SK-N-SH (cell line): ENCODE measurements around the gene TRO.

Source experiments
- CTCF ChIP-seq: fragments of 200-600 bp; sonication (generic); IDR thresholded peaks from 2 replicates; pipeline ENCODE4 v1.6.1; 2017; ENCODE audit warnings: antibody characterized with exemption, mild to moderate bottlenecking, moderate library complexity
- POLR2AphosphoS5 ChIP-seq: IDR thresholded peaks from 2 replicates; pipeline ENCODE4 v1.6.1; 2012; ENCODE audit warnings: low read depth, low read length
- SIN3A ChIP-seq: IDR thresholded peaks from 2 replicates; pipeline ENCODE4 v1.6.1; 2012; ENCODE audit warnings: low read depth, mild to moderate bottlenecking, low read length, moderate library complexity, borderline replicate concordance
- SMC3 ChIP-seq: IDR thresholded peaks from 2 replicates; pipeline ENCODE4 v1.6.1; 2012; ENCODE audit warnings: low read depth, low read length, improper control_type of control experiment
- TCF12 ChIP-seq: IDR thresholded peaks from 2 replicates; pipeline ENCODE4 v1.4.0; 2012

DNA sequence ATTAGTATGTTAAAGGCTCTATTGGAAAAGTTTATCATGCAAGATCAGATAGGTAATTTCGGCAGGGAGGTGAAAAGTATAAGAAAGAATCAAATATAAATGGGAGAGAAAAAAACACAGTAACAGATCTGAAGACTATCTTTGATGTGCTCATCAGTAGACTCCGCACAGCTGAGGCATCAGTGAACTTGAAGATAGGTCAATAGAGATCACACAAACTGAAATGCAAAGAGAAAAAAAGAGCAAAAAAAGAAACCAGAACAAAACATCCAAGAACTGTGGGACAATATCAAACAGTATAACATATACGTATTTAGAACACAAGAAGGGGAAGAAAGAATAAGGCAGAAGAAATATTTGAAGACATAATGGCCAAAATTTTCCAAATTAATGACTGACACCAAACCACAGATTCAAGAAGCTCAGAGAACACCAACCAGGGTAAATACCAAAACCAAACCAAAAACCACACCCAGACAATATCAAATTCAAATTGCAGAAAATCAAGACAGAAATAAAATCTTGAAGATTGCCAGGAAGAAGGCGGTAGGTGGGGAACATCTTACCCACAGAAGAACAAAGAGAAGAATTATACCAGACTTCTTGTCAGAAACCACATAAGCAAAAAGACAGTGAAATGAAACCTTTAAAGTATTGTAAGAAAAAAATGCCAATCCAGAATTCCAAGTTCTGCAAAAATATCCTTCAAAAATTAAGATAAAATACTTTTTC is 44.3 kb downstream of the TRO start:
- TF ChIP-seq TCF12 (no peak), CTCF (no peak), POLR2AphosphoS5 (no peak), SMC3 (no peak), SIN3A (no peak)
